OCI-LY1 (cell line): ENCODE results near the gene CEP104.

Experiments
- EZH2 ChIP-seq: fragments of 200-600 bp; sonication (generic), shearing (Covaris generic); IDR thresholded peaks from 2 replicates; pipeline ENCODE4 v1.8.0; 2017; ENCODE audit warnings: borderline replicate concordance, mixed run types, mild to moderate bottlenecking, antibody characterized with exemption, low read length, moderate library complexity, mixed read lengths
- TF ChIP-seq, protein P1 (sequence below): fragments of 200-600 bp; sonication (generic), shearing (Covaris generic); IDR thresholded peaks from 2 replicates; pipeline ENCODE4 v1.5.1; 2017; ENCODE audit warnings: mild to moderate bottlenecking, antibody characterized with exemption, low read length, moderate library complexity, mixed read lengths

GRCh38 chr1:3774276-3774945, 82.6 kb downstream of the CEP104 start:
- TF ChIP-seq, protein P1, sequence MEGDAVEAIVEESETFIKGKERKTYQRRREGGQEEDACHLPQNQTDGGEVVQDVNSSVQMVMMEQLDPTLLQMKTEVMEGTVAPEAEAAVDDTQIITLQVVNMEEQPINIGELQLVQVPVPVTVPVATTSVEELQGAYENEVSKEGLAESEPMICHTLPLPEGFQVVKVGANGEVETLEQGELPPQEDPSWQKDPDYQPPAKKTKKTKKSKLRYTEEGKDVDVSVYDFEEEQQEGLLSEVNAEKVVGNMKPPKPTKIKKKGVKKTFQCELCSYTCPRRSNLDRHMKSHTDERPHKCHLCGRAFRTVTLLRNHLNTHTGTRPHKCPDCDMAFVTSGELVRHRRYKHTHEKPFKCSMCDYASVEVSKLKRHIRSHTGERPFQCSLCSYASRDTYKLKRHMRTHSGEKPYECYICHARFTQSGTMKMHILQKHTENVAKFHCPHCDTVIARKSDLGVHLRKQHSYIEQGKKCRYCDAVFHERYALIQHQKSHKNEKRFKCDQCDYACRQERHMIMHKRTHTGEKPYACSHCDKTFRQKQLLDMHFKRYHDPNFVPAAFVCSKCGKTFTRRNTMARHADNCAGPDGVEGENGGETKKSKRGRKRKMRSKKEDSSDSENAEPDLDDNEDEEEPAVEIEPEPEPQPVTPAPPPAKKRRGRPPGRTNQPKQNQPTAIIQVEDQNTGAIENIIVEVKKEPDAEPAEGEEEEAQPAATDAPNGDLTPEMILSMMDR: no peak
- TF ChIP-seq EZH2: no peak
